K562 (cell line): ENCODE measurements around the gene SLC4A3. TPM values are rescaled to one million over a fixed set of nuclear protein-coding genes. Genes with fewer than 3 reads are reported as not detected.

Experiments
- ATAC-seq: fragments of 200-7000 bp; cut with Tn5 transposase; 3 replicates; pipeline ENCODE4 v1.9.1; 2020; ENCODE audit warnings: moderate library complexity
- BruUV-seq: library from RNA; stranded (reverse); fragments of 400-500 nt; replicated peaks from 2 replicates; lab custom pipeline; 2021; lab: Mats Ljungman, UMichigan
- CTCF ChIA-PET: fragments of 300-600 bp; formaldehyde crosslinking; extraction: SDS; loops from one replicate; lab custom pipeline; 2021; ENCODE audit warnings: low intra/inter-chr PET ratio; lab: Yijun Ruan, JAX
- POLR2A ChIA-PET: fragments of 300-600, 350-650 bp; sonication (Branson Sonifier 250); formaldehyde crosslinking; extraction: SDS; loops from one replicate; lab custom pipeline; 2021; ENCODE audit warnings: antibody characterized with exemption, inconsistent platforms; lab: Yijun Ruan, JAX
- DNase-seq, 4 experiments: peaks; one replicate each; pipeline versions ENCODE4 v3.0.0 to v3.0.0-alpha.2; 2011 to 2018; ENCODE audit warnings: low spot score in 3 of 4, mixed read lengths in 3 of 4; ENCODE audit errors: extremely low read depth in 1 of 4
- FAIRE-seq: peaks from 2 replicates; lab custom pipeline; 2011; peaks lifted over from hg19 to GRCh38; lab: Jason Lieb, UNC
- H2AFZ ChIP-seq: 2 replicates; pipeline ENCODE4 v1.6.0; 2011; ENCODE audit warnings: low read depth, low read length, control low read depth, inconsistent platforms
- H3K27ac ChIP-seq: fragments of 200-600 bp; 3 replicates; pipeline ENCODE4 v1.8.0; 2011; ENCODE audit warnings: low read depth, mild to moderate bottlenecking, control low read depth, inconsistent platforms, low read length, moderate library complexity, mixed read lengths; ENCODE audit errors: extremely low read depth
- H3K27me3 ChIP-seq, 2 experiments: fragments of 300-600 bp in 1 of 2; 2 replicates in 1 of 2; 3 replicates in 1 of 2; pipeline versions ENCODE4 v1.6.0 to v1.8.0; 2011; ENCODE audit warnings: inconsistent platforms in 2 of 2, low read length in 2 of 2, mild to moderate bottlenecking in 1 of 2, mixed read lengths in 1 of 2, moderate library complexity in 1 of 2; ENCODE audit not compliant: control insufficient read depth in 2 of 2, insufficient read depth in 2 of 2
- H3K36me3 ChIP-seq: fragments of 300-600 bp; 3 replicates; pipeline ENCODE4 v1.8.0; 2011; ENCODE audit warnings: mild to moderate bottlenecking, low read length, inconsistent platforms; ENCODE audit not compliant: control insufficient read depth, insufficient read depth
- H3K4me1 ChIP-seq, 2 experiments: fragments of 200-600 bp in 1 of 2; replicated peaks in 1 of 2; 2 replicates in 1 of 2; 3 replicates in 1 of 2; pipeline versions ENCODE4 v1.5.1 to v1.8.0; 2011; ENCODE audit warnings: inconsistent platforms in 2 of 2, low read length in 2 of 2, mild to moderate bottlenecking in 1 of 2, mixed read lengths in 1 of 2, moderate library complexity in 1 of 2; ENCODE audit not compliant: control insufficient read depth in 2 of 2, insufficient read depth in 2 of 2
- H3K4me2 ChIP-seq: 2 replicates; pipeline ENCODE4 v1.6.1; 2011; ENCODE audit warnings: low read length, control low read depth, inconsistent platforms, mixed read lengths; ENCODE audit not compliant: insufficient read depth
- H3K4me3 ChIP-seq: fragments of 200-600 bp; sonication (generic), shearing (Covaris generic); 2 replicates; pipeline ENCODE4 v1.5.1; 2016; ENCODE audit warnings: control low read depth, inconsistent platforms
- H3K79me2 ChIP-seq: fragments of 200-600 bp; 3 replicates; pipeline ENCODE4 v1.8.0; 2011; ENCODE audit warnings: low read length, inconsistent platforms; ENCODE audit not compliant: control insufficient read depth, insufficient read depth
- H3K9ac ChIP-seq, 2 experiments: 2 replicates each; pipeline versions ENCODE4 v1.6.0 to v1.6.1; 2011; ENCODE audit warnings: low read depth in 2 of 2, low read length in 2 of 2, control low read depth in 1 of 2, inconsistent platforms in 1 of 2, mild to moderate bottlenecking in 1 of 2, mixed read lengths in 1 of 2; ENCODE audit not compliant: insufficient read depth in 1 of 2
- H3K9me1 ChIP-seq: one replicate; pipeline ENCODE4 v1.6.0; 2011; ENCODE audit warnings: inconsistent platforms, mild to moderate bottlenecking, low read length, moderate library complexity; ENCODE audit not compliant: control insufficient read depth, insufficient read depth
- H3K9me3 ChIP-seq: replicated peaks from 2 replicates; pipeline ENCODE4 v1.5.1; 2011; ENCODE audit warnings: low read depth, low read length, inconsistent platforms; ENCODE audit not compliant: control insufficient read depth, insufficient read depth
- H4K20me1 ChIP-seq: replicated peaks from 2 replicates; pipeline ENCODE4 v1.6.1; 2011; ENCODE audit warnings: low read length, inconsistent platforms, mixed read lengths; ENCODE audit not compliant: control insufficient read depth, insufficient read depth
- CBFB ChIP-seq: sonication (generic); formaldehyde crosslinking; IDR thresholded peaks from 2 replicates; pipeline ENCODE4 v1.4.0; 2020; ENCODE audit warnings: mild to moderate bottlenecking, missing genetic modification reagents
- DPF2 ChIP-seq: fragments of 450-650 bp; IDR thresholded peaks from 2 replicates; pipeline ENCODE4 v1.6.1; 2016
- GABPA ChIP-seq: fragments of 200-800 bp; sonication (Bioruptor generic); conservative IDR thresholded peaks from 2 replicates; pipeline ENCODE4 v1.6.1; 2016; ENCODE audit warnings: low read depth, missing genetic modification characterization, missing compliant biosample characterization
- HLTF ChIP-seq: fragments of 450-650 bp; IDR thresholded peaks from 2 replicates; pipeline ENCODE4 v1.6.1; 2016
- KAT7 ChIP-seq: sonication (generic); formaldehyde crosslinking; IDR thresholded peaks from 2 replicates; pipeline ENCODE4 v1.8.0; 2022; ENCODE audit warnings: missing genetic modification reagents, mild to moderate bottlenecking, borderline replicate concordance
- KDM5B ChIP-seq: fragments of 200-600 bp; sonication (generic); IDR thresholded peaks from 2 replicates; pipeline ENCODE4 v1.6.1; 2012; ENCODE audit warnings: low read depth, mild to moderate bottlenecking, moderate library complexity, low read length, control low read depth, inconsistent platforms; ENCODE audit not compliant: insufficient replicate concordance
- KLF13 ChIP-seq: fragments of 450-650 bp; IDR thresholded peaks from 2 replicates; pipeline ENCODE4 v1.6.1; 2016; ENCODE audit warnings: missing genetic modification characterization, low read depth, mild to moderate bottlenecking, missing compliant biosample characterization, moderate library complexity, borderline replicate concordance
- NFRKB ChIP-seq: fragments of 450-650 bp; IDR thresholded peaks from 2 replicates; pipeline ENCODE4 v1.6.1; 2016; ENCODE audit warnings: low read depth
- NR2C1 ChIP-seq, 2 experiments: fragments of 450-650 bp; IDR thresholded peaks; 2 replicates each; pipeline ENCODE4 v1.6.1; 2017; ENCODE audit warnings: mild to moderate bottlenecking in 2 of 2, antibody characterized with exemption in 1 of 2, inconsistent platforms in 1 of 2, missing compliant biosample characterization in 1 of 2, missing genetic modification characterization in 1 of 2
- SMAD2 ChIP-seq: fragments of 150-350 bp; IDR thresholded peaks from 2 replicates; pipeline ENCODE4 v1.6.1; 2014; ENCODE audit warnings: low read depth, mild to moderate bottlenecking, low read length
- SRSF3 ChIP-seq: fragments of 200-400 bp; formaldehyde crosslinking; IDR thresholded peaks from 2 replicates; pipeline ENCODE4 v1.6.1; 2016; ENCODE audit warnings: mild to moderate bottlenecking, low read length, moderate library complexity; ENCODE audit not compliant: insufficient read depth
- TRIM24 ChIP-seq, 2 experiments: fragments of 450-650 bp; IDR thresholded peaks; 2 replicates each; pipeline ENCODE4 v1.6.1; 2016
- ZNF239 ChIP-seq: fragments of 250-450 bp; sonication (Bioruptor Pico); IDR thresholded peaks from 2 replicates; pipeline ENCODE4 v1.4.0; 2020; ENCODE audit warnings: mild to moderate bottlenecking
- ZNF444 ChIP-seq: fragments of 250-450 bp; sonication (Bioruptor Pico); IDR thresholded peaks from 2 replicates; pipeline ENCODE4 v1.4.0; 2020; ENCODE audit warnings: mild to moderate bottlenecking, moderate library complexity
- ZNF57 ChIP-seq: fragments of 450-650 bp; formaldehyde crosslinking; IDR thresholded peaks from 2 replicates; pipeline ENCODE4 v1.4.0; 2020; ENCODE audit warnings: mild to moderate bottlenecking, moderate library complexity
- ZNF644 ChIP-seq: fragments of 200-800 bp; sonication (Bioruptor generic); IDR thresholded peaks from 2 replicates; pipeline ENCODE4 v1.6.1; 2016; ENCODE audit warnings: low read depth, missing genetic modification characterization, missing compliant biosample characterization
- WGBS: fragments of 100-300 bp; shearing (Covaris generic); methylation state at CpG from one replicate; pipeline ENCODE4 v1.1.6; 2016; ENCODE audit warnings: low coverage, mixed read lengths; ENCODE audit not compliant: insufficient coverage; ENCODE audit errors: missing lambda C conversion rate; 5-methylcytosine and 5-hydroxymethylcytosine counted together
- in situ Hi-C: fragments of 300-500 bp; cut with MboI; formaldehyde crosslinking; loops from 4 replicates; pipeline ENCODE4 v1.15.0; 2018; ENCODE audit warnings: inconsistent platforms, mixed read lengths
- intact Hi-C: fragments of 100-400 bp; cut with micrococcal nuclease; formaldehyde crosslinking; loops from 2 replicates; pipeline ENCODE4 v1.14.2; 2022
- polyA plus RNA-seq, 8 experiments: library from polyadenylated mRNA; depleted of rRNA in 4 of 8; stranded (reverse) in 5 of 8; unstranded in 3 of 8; fragments of >200 nt; fragmentation: Nextera tagmentation in 2 of 8; fragmentation: Illumina TruSeq in 1 of 8; extraction: Ambion mirVana in 2 of 8; extraction: Trizol in 1 of 8; gene quantifications; 2 replicates each; pipeline versions ENCODE4 v1.2.1 to v1.2.3, GENCODE V29; 2011 to 2014; ENCODE audit warnings: inconsistent platforms in 1 of 8, missing spikeins in 1 of 8
- total RNA-seq, 7 experiments: library from RNA; depleted of rRNA in 6 of 7; stranded (reverse); fragments of >200 nt in 6 of 7; fragmentation: Illumina TruSeq in 2 of 7; extraction: Trizol in 2 of 7; gene quantifications; 2 replicates each; pipeline versions ENCODE4 v1.2.1 to v1.2.3, GENCODE V29; 2011 to 2021; ENCODE audit warnings: low replicate concordance in 1 of 7
- TF ChIP-seq, protein P1 (sequence below): fragments of 450-650 bp; IDR thresholded peaks from 2 replicates; pipeline ENCODE4 v1.7.0; 2016; ENCODE audit warnings: borderline replicate concordance

The SLC4A3 gene
- total and polyA plus RNA-seq, 9 of the 15 experiments (the other 6 are each of a cell fraction or from before 2014, with no cell fraction given) = 0.04 to 0.31 (median 0.16) TPM; not detected in 5

GRCh38 chr2:219633276-219634065 is 6.0 kb downstream of the SLC4A3 start:
- Histone ChIP-seq H3K36me3 (no peaks in the 10 kb centered on the region), H3K9ac (no peak overlapping the region), H4K20me1 (0 out of 2 replicates have a peak, but pooled peaks cover 3% of the 10 kb centered on the region), H3K9me3 (no peaks in the 10 kb centered on the region), H2AFZ (no peak overlapping the region), H3K4me2 (no peak overlapping the region), H3K9me1 (no peaks in the 10 kb centered on the region), H3K27ac (no peak overlapping the region), H3K27me3 (peaks cover 2 to 26% of the 10 kb centered on the region in 2 experiments; a peak in 3 of 5 replicates), H3K4me3 (no peak overlapping the region), H3K79me2 (no peaks in the 10 kb centered on the region), H3K4me1 (peaks cover 0 to 56% of the 10 kb centered on the region in 2 experiments; a peak in 3 of 5 replicates)
- no TSS peak for BruUV-seq
- in situ Hi-C loops (no loop called here), intact Hi-C loops (loop anchor here (5.0 kb wide), 1 partner anchor 94 kb away; no protein-coding TSS in a partner anchor)
- ChIA-PET POLR2A (no interaction called here), CTCF (no interaction called here)
- FAIRE-seq (no peak), DNase-seq (no peak), ATAC-seq (no peak)
- TF ChIP-seq CBFB (CRISPR knock-in tag) (no peak), HLTF (no peak), SMAD2 (no peak), NR2C1 (IDR thresholded peaks at IDR 0.05) (no peak), NR2C1 (tag; IDR thresholded peaks at IDR 0.05) (no peak), ZNF444 (CRISPR knock-in tag) (no peak), ZNF644 (tag) (no peak), ZNF57 (CRISPR knock-in tag) (no peak), GABPA (tag) (no peak), KAT7 (no peak), KLF13 (no peak), KDM5B (no peak), NFRKB (no peak), DPF2 (no peak), SRSF3 (no peak), TRIM24 (IDR thresholded peaks at IDR 0.05) (no peak), ZNF239 (CRISPR knock-in tag) (no peak)
- TF ChIP-seq, protein P1, sequence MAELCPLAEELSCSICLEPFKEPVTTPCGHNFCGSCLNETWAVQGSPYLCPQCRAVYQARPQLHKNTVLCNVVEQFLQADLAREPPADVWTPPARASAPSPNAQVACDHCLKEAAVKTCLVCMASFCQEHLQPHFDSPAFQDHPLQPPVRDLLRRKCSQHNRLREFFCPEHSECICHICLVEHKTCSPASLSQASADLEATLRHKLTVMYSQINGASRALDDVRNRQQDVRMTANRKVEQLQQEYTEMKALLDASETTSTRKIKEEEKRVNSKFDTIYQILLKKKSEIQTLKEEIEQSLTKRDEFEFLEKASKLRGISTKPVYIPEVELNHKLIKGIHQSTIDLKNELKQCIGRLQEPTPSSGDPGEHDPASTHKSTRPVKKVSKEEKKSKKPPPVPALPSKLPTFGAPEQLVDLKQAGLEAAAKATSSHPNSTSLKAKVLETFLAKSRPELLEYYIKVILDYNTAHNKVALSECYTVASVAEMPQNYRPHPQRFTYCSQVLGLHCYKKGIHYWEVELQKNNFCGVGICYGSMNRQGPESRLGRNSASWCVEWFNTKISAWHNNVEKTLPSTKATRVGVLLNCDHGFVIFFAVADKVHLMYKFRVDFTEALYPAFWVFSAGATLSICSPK = no peak
- 6% methylated on average over 20 of the region's 22 CpGs for WGBS
